Gastrocnemius medialis (tissue), 4 donors: Measurements from ENCODE around the gene MC1R.

Experiments used
- CTCF ChIP-seq, 5 experiments: fragments of 450-650 bp in 3 of 5; fragments of 200-600 bp in 2 of 5; sonication (generic) in 2 of 5; IDR thresholded peaks in 4 of 5; conservative IDR thresholded peaks in 1 of 5; 1 replicate in 4 of 5; 2 replicates in 1 of 5; pipeline ENCODE4 v1.5.1; 2016 to 2019; ENCODE audit warnings: antibody characterized with exemption in 5 of 5, mild to moderate bottlenecking in 3 of 5, moderate library complexity in 3 of 5
- POLR2A ChIP-seq, 2 donors: fragments of 450-650 bp; IDR thresholded peaks; one replicate each; pipeline ENCODE4 v1.6.1; 2017; ENCODE audit warnings: antibody characterized with exemption in 2 of 2, mild to moderate bottlenecking in 2 of 2, moderate library complexity in 2 of 2

- TF ChIP-seq CTCF (IDR thresholded peaks at IDR 0.05 in 4 of 5, conservative IDR thresholded peaks at IDR 0.05 in 1 of 5) = no peak
- TF ChIP-seq POLR2A (IDR thresholded peaks at IDR 0.05) = no peak
These were observed 48.8 kb upstream of the MC1R start for GRCh38 chr16:89869911-89870310.
